HG03196 (cell line): ENCODE results near the gene PITPNC1.
"Not testable (repeated sequence)": the region's sequence is repeated elsewhere in the genome, so short reads cannot be mapped to it uniquely, and the experiment has no call there.

Experiments used
- ATAC-seq: cut with Tn5 transposase; IDR thresholded peaks from one replicate; pipeline ENCODE4 v1.9.1; 2021; ENCODE audit not compliant: unreplicated experiment

Gene PITPNC1

DNA sequence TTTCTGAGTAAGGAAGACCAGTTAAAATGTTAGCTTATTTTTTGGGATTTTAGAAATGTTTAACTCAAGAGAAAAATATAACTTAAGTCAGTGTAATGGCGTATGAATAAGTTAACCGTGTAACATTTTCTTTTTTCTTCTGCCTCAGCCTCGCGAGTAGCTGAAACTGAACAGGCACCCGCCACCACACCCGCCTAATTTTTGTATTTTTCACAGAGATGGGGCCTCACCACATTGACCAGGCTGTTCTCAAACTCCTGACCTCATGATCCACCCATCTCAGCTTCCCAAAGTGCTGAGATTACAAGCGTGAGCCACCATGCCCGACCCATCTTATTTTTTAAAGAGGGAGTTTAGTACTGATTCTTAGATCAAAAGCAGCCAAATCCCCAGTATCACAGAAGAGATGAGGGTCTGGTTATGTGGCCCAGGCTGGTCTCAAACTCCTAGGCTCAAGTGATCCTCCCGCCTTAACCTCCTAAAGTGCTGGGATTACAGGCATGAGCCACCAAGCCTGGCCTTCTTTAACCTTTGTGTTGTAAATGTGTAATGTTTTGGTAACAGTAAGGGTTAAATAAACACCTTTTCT, 16.8 kb downstream of the PITPNC1 start:
- no peak for ATAC-seq

DNA sequence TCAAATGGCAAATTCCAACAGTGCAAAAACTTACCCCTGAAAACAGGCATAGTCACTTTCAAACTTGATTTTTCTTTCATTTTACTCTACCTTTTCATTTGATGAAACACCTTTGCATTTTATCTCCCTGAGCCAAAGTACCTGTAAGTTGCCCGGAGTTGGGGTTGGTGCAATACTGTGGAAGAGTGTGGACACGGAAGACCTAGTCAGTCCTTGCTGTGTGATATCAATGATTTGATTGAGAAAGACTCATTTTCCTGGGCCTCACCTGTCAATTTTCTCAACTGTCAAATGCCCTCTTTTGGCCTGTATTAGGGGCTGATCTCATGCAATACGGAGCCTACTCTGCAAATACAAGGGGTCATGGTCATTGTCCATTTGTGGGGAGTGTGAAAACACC, 22.6 kb downstream of the PITPNC1 start:
- no peak for ATAC-seq

DNA sequence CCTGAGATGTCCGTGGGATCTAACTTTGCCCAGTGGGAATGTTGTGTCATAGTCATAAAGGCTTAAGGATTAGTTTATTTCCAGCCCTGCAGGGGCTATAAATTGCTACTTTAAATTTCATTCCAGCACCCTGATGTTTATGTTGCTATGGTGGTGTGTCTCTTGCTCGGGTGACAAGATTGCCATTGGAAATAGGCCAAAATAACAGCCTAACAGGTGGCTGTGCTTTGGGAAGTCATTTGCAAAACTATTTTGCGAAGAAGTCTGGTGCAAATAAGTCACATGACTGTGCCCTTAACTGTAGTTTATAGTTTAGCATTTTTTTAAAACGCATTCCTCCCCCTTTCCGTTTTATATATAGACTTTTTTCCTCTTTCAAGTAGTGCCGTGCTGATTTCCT, 23.1 kb downstream of the PITPNC1 start:
- no peak for ATAC-seq

DNA sequence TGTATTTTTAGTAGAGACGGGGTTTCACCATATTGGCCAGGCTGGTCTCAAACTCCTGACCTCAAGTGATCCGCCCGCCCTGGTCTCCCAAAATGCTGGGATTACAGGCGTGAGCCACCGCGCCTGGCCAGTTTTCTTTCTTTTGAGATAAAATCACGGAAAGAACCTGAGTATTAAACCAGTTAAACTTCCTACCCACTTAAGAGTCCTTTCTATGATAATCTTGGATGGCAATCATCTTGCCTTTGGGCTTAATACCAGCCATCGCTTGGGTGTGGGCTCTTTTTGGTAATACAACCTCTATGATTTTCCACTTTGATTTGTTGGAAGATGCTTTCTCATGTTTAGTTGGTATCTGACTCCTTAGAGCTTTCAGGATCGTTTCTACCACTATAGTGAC, 24.0 kb downstream of the PITPNC1 start:
- no peak for ATAC-seq

DNA sequence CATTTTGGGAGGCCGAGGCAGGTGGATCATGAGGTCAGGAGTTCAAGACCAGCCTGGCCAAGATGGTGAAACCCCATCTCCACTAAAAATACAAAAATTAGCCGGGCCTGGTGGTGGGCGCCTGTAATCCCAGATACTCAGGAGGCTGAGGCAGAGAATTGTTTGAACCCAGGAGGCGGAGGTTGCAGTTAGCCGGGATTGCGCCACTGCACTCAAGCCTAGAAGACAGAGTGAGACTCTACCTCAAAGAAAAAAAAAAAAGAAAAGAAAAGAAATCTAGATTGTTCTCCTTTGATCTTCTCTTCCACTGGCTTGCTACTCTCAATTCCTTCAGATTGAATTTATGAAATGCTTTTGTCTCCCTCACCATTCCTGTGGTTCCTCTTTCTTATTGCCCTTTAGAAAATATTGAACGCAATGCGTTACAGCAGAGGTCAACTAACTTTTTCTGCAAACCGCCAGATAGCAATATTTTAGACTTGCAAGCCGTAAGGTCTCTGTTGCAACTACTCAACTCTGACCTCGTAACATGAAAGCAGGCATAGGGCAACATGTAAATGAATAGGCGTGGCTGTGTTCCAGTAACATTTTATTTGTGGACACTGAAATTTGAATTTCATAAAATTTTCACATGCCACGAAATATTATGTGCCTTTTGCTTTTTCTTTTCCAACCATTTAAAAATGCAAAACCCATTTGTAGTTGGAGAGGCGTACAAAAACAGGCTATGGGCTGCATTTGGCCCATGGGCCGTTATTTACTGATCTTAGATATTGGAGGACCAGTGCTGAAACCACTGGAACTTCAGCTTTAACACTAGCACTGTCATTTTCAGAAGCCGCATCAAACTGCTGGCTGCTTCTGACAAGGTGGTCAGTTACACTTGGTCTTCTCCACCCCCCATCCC, 24.8 kb downstream of the PITPNC1 start:
- no peak for ATAC-seq

DNA sequence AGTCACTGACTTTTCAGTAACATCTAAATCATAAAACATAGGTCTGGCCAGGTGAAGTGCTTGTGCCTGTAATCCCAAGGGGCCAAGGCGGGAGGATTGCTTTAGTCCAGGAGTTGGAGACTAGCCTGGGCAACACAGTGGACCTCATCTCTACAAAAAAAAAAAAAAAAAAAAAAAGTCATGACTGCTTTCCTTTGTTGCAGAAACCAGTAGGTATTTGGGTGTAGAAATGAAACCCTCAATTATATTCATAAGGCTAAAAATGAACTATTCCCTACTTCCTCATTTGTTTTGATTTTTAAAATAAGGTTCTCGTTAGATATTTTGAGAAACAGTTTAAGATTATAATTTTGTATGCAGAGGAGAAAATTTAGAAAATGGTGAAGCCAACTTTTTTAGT, 26.0 kb downstream of the PITPNC1 start:
- no peak for ATAC-seq

DNA sequence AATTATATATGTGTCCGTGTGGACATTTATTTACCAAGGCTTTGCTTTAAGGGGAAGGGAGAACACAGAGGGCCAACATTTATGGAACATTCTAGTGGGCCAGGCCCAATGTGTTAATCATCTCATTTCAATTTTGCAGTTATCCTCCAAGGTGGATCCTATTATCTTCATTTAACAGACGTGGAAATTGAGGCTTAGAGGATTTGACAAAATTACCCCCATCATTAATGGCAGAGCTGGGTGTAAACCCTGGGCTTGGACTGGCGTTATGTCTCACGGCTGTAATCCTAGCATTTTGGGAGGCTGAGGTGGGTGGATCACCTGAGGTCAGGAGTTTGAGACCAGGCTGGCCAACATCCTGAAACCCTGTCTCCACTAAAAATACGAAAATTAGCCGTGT, 26.4 kb downstream of the PITPNC1 start:
- no peak for ATAC-seq

DNA sequence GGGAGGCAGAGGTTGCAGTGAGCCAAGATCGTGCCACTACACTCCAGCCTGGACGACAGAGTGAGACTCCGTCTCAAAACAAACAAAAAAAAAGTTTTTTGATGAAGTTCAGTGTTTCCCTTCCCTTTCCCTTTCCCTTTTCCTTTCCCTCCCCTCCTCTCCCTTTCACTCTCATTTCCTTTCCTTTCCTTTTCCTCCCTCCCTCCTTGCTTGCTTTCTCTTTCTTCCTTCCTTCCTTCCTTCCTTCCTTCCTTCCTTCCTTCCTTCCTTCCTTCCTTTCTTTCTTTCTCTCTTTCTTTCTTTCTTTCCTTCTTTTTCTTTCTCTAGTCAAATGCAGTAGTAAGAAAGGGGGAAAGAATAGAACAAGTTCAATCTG, 31.4 kb downstream of the PITPNC1 start:
- ATAC-seq: not testable (repeated sequence)

DNA sequence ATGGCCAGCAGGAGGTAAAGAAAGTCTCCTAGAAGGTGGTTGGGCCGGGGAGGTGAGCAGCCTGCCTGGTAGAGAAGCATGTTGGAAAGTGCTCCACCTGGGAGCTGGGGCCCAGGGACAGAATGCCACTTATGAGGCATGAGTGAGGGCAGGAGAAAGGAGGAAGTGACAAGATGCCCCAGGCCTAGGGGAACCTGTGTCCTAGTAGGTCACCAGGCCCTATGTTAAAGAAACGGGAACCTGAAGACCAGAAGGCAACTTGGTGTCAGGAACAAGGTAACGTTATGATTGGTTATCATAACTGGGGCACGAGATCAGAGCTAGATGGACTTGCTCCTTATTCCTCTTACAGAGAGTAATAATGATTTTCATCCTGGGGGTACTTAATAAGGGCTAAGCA, 34.3 kb downstream of the PITPNC1 start:
- no peak for ATAC-seq

DNA sequence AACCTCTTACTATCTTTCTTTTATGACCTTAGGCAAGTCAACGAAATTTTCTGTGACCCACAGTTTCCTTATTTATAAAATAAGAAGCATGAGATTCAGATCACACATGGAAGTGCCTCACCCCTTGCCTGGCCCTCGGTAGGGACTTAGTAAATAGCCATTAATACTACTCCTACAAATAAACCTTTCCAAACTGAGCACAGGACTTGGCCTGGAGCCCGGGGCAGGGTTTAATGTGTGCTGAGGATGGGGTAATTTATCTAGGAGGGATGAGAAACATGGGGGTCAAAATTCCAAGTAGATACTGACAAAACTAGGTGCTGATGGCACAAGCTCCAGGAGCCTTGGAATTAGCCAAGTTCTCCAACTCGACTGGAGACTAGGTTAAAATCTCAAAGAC, 35.0 kb downstream of the PITPNC1 start:
- no peak for ATAC-seq

DNA sequence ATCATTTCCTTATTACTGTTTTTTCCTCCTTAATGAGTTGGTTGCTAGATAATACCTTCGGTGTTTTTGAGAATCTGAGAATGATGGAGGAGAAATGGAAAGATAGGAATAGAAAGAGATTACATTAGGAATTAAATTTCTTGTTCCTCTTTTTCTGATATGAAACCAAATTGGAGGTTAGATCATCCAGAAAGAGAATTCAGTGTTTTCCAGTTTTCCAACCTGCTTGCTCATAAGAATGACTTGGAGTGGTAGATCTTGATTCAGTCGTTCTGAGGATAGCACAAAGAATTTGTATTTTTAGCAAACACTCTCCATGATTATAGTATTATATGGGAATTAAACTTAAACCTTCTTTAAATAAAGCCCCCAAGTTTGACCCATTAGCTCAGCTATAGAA, 35.9 kb downstream of the PITPNC1 start:
- ATAC-seq: no peak

DNA sequence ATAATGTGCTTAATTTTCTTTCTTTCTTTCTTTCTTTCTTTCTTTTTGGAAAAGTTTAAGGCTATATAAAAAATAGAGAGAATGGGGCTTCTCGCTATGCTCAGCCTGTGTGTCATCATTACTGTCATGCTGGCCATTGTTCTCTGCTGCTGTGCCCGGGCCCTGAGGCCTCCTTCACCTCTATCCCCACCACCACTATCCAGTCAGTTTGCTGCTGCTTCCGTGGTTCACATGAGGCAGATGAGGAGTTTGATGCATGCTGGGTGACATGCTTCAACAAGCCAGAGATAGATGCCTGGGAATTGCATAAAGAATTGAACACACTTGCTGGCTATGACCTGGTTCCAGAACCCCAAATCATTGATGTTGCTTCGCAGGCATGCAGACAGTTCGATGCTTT, 36.3 kb downstream of the PITPNC1 start:
- no peak for ATAC-seq

DNA sequence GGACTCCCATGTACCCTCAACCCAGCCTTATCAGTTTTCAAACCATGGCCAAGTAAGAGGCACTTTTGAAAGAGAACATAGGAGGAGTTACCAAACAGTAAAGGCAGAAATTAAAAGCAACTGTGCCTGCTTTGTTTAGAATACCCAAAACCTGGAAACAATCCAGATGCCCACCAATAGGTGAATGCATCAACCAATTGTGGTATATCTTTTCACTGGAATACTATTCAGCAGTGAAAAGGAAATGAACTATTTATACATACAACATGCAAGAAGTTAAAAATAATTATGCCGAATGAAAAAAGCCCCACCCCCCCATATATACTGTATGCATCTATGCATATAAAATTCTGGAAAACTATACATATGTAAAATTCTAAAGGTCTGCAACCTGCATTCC, 37.0 kb downstream of the PITPNC1 start:
- ATAC-seq: no peak

DNA sequence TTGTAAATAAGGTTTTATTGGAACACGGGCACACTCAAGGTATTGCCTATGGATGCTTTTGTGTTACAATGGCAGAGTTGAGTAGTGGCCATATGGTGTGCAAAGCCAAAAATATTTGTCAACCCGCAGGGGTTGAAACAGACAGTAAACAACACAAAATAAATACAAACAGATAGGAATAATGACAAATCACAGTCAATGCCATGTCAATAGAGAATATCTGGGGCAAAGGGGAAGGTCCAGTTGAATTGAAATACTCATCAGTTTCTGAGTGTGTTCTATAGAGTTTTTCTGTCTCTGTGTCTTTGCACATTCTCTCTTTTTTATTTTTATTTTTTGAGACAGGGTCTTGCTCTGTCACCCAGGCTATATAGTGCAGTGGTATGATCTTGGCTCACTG, 37.5 kb downstream of the PITPNC1 start:
- ATAC-seq: no peak

DNA sequence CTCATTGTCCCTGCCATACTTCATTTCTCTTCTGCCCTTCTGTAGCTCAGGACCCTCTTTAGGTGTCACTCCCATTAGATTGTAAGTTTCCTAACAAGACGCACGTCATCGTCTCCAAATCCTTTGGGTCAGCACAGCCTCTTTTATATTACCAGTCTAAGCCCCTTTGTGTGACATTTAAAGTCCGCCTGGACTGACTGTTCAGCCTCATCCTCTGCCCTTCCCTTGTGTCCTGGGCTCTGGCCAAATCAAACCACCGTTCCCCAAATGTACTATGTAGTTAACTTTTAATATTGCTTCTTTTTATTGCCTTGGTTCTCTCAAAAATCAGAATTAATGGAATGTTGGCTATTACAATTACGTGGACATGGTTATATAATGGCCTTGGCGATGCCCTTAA, 38.2 kb downstream of the PITPNC1 start:
- no peak for ATAC-seq

DNA sequence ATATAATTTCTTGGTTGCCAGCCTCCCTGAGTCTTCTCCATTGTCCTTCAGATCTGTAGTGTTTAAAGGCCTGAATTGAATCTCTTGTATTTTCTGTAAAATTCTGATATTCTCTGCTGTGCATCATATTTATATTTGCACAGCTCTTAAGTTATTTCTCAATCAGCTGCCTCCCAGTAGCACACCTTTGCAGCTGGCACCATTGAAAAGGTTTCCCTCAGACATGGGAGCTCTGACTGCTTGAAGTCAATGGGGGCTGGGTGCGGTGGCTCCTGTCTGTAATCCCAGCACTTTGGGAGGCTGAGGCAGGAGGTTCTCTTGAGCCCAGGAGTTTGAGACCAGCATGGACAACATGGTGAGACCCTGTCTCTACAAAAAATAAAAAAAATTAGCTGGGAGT, 40.4 kb downstream of the PITPNC1 start:
- no peak for ATAC-seq

DNA sequence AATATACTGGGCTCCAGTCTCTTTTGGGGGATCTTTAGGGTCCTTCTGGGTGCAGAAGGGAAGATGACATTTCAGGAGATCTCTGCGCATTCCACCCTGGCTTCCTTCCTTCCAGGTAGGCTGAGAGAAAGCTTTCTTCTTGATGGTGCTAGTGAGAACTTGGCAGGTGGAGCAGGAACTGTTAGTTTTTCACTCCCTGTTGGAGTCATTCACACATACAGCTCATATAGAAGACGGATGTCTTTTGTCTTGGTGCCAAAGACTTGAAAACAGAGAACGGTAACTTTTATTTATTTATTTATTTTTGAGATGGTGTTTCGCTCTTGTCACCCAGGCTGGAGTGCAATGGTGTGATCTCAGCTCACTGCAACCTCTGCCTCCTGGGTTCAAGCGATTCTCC, 43.9 kb downstream of the PITPNC1 start:
- no peak for ATAC-seq

DNA sequence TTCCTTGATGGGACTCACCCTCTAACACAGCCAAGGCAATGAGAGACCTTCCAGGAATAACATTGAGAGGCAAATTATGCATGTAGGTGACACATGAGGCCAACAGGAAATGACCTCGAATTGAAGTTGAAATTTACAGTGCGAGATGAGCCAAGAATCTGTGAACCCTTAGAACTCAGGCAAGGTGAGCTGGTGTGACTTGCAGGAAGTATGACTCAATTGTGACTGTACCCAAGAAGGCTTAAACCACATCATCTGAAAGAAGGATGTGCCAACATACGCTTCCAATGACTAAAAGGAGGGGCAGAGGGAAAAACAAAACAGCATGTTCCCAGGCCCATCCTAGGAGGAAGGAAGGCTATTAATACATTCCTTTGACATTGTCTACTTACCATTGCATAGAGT, 44.8 kb downstream of the PITPNC1 start:
- peak; percentile 77 for ATAC-seq

DNA sequence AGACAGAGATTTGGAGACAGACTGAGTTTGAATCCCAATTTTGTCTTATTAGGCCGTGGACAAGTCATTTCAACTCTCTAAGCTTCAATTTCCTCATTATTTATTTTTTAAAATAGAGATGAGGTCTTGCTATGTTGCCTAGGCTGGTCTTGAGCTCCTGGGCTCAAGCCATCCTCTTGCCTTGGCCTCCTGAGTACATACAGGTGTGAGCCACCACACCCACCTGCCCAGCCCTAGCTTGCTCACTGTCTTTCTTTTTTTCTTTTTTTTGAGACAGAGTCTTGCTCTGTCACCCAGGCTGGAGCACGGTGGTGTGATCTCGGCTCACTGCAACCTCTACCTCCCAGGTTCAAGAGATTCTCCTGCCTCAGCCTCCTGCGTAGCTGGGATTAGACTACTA, 45.2 kb downstream of the PITPNC1 start:
- not testable (repeated sequence) for ATAC-seq

DNA sequence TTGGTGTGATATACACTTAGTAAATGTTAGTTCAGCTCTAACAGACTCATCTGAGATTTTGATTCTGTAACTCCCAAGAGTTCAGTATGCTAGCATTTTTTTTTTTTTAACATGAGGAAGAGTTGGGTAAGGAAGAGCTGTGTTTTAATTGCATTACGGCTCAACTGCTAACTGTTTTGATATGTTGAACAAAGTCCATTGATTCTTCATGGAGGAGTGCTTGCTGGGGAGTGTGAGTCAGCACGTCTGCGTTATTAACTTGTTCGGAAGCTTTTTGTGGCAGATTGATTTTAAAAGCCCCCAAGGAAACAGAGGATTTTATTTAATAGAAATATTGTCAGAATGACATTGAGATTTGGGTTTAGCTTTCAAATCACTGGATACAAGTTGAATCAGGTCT, 45.8 kb downstream of the PITPNC1 start:
- ATAC-seq: no peak

DNA sequence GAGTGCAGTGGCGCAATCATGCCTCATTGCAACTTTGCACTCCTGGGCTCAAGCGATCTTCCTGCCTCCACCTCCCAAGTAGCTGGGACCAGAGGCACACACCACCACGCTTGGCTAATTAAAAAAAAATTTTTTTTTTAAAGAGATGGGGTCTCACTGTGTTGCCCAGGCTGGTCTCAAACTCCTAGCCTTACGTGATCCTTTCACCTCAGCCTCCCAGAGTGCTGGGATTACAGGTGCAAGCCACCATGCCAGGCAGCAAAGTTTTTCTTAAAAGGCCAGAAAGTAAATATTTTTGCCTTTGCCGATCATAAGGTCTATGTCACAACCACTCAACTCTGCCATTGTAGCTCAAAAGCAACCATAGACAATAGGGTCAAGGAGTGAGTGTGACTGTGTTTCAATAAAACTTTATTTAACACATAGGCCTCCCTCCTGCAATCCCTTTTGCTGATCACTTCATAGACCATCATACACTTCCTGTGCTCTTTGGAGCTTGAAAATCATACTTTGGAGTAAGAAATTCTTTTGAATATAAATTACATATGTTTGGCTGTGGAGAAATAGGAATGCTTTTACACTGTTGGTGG, 48.6 kb downstream of the PITPNC1 start:
- no peak for ATAC-seq

DNA sequence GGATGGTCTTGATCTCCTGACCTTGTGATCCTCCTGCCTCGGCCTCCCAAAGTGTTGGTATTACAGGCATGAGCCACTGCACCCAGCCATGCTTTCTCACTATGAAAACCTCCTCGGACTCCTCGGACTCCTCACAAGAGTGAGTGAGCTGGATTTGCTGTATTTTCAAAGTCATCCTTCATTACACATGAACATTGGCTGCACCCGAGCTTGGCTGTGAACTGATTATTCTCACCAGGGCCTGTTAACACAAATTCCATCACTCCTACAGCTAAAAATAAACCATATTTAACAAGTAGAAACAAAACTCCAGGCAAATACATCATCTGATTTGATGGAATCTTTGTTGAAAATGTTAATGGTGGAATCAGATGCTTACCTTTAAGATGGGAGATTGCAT, 50.3 kb downstream of the PITPNC1 start:
- ATAC-seq: no peak
